NCI-H146 (cell line): ENCODE data around the gene ANKRD66.
A peak's percentile ranks its signal among the peaks of the same experiment; 100 is the strongest.
"Not testable (repeated sequence)": the region's sequence is repeated elsewhere in the genome, so short reads cannot be mapped to it uniquely, and the experiment has no call there.

Source experiments
- DNase-seq: peaks from one replicate; lab custom pipeline; 2025; lab: John Stamatoyannopoulos, UW

Gene ANKRD66

GRCh38 chr6:46755865-46756264, 9.1 kb downstream of the ANKRD66 start:
- DNase-seq: no peak

- no peak for DNase-seq
Observed at GRCh38 chr6:46756469-46757213, 9.9 kb downstream of the ANKRD66 start.

GRCh38 chr6:46757214-46757596, 10.5 kb downstream of the ANKRD66 start:
- DNase-seq: no peak

- no peak for DNase-seq
Observed at GRCh38 chr6:46758960-46759753, 12.4 kb downstream of the ANKRD66 start.

- DNase-seq: no peak
Observed at GRCh38 chr6:46760925-46761324, 14.2 kb downstream of the ANKRD66 start.

- DNase-seq: no peak
Observed at GRCh38 chr6:46763466-46763865, 16.7 kb downstream of the ANKRD66 start.

GRCh38 chr6:46764280-46764679, 17.5 kb downstream of the ANKRD66 start:
- DNase-seq: not testable (repeated sequence)

- no peak for DNase-seq
Observed at GRCh38 chr6:46764961-46765360, 18.2 kb downstream of the ANKRD66 start.

GRCh38 chr6:46772016-46772415, 25.3 kb downstream of the ANKRD66 start:
- DNase-seq: no peak

GRCh38 chr6:46772762-46773161, 26.0 kb downstream of the ANKRD66 start:
- no peak for DNase-seq

GRCh38 chr6:46773201-46773855, 26.6 kb downstream of the ANKRD66 start:
- DNase-seq: no peak

GRCh38 chr6:46774736-46775135, 28.0 kb downstream of the ANKRD66 start:
- DNase-seq: not testable (repeated sequence)

GRCh38 chr6:46776070-46776712, 29.5 kb downstream of the ANKRD66 start:
- no peak for DNase-seq

GRCh38 chr6:46777476-46778346, 31.0 kb downstream of the ANKRD66 start:
- DNase-seq: no peak

GRCh38 chr6:46781478-46782378, 35.0 kb downstream of the ANKRD66 start:
- peak; percentile 33 for DNase-seq

- no peak for DNase-seq
Observed at GRCh38 chr6:46784535-46784934, 37.8 kb downstream of the ANKRD66 start.

GRCh38 chr6:46787871-46788540, 41.3 kb downstream of the ANKRD66 start:
- DNase-seq: no peak

- no peak for DNase-seq
Observed at GRCh38 chr6:46788791-46789190, 42.1 kb downstream of the ANKRD66 start.

- DNase-seq: no peak
Observed at GRCh38 chr6:46789434-46790354, 43.0 kb downstream of the ANKRD66 start.
